ENCODE results near the gene CRYBB1. TPM values are rescaled to one million over a fixed set of nuclear protein-coding genes. Genes with fewer than 3 reads are reported as not detected.

Gene CRYBB1
- total and polyA plus RNA-seq, 2 donors (not counting 1 experiment from before 2014, with no cell fraction given) = 0.18 TPM; not detected in 1

DNA sequence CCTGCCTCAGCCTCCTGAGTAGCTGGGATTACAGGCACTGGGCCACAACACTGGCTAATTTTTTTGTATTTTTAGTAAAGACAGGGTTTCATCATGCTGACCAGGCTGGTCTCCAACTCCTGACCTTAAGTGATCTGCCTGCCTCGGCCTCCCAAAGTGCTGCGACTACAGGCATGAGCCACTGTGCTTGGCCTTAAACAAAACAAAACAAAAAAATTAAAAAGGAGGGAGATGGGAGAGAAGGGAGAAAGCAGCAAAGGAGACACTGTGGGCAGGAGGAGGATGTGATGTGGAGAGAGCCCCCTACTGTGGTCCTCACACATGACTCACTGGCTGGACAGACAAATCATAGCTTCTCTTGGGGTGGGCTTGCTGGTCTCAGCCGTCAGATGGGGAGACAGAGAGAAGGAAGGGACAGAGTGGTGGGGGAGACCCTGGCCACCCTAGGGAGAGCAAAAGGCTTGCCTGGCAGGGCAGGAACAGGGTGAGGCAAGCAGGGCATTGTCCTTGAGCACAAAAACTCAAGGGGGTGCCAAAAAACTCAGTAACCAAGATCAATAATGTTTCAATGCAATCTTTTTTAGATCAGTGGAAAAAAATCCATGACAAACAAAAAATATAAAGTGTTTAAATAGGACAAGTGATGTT is 59.5 kb downstream of the CRYBB1 start:
- Histone ChIP-seq H3K9ac (ENCODE audit: low read length) (no peak overlapping the region), H2AFZ (ENCODE audit: insufficient read depth, low read depth, low read length, poor library complexity, severe bottlenecking) (no peak overlapping the region), H3K79me2 (ENCODE audit: control insufficient read depth, insufficient read depth, low read length) (peaks cover 62% of the 10 kb centered on the region)

DNA sequence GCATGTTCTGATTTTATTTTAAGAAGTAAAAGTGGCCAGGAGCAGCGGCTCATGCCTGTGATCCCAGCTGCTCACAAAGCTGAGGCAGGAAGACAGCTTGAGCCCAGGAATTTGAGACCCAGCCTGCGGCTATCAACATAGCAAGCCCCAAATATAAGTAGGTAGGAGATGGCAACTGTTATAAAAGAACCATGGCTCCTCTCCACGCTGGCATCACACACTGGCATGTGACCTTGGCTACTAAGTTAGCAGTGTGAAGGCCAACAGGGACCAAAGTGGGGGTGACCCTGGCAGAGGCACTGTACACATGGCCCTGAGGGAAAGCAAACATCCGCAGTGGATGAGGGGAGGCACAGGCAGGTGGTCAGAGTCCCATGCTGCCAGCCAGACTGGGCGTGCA is 60.9 kb downstream of the CRYBB1 start:
- CTCF ChIA-PET = no interaction called here
- no peak overlapping the region for H3K9ac ChIP-seq (ENCODE audit: low read length)
- POLR2A ChIA-PET = no interaction called here
- no peak overlapping the region for H3K27ac Mint-ChIP-seq
- no peak overlapping the region for H3K4me2 ChIP-seq (replicated peaks; ENCODE audit: low read depth, low read length, poor library complexity, severe bottlenecking)
- no peaks in the 10 kb centered on the region for H3K9me3 Mint-ChIP-seq (ENCODE audit: insufficient read depth)
- H3K79me2 ChIP-seq (ENCODE audit: control insufficient read depth, insufficient read depth, low read length) = peaks cover 64% of the 10 kb centered on the region
- H3K9me3 ChIP-seq (ENCODE audit: control extremely low read depth in 1 of 3, control insufficient read depth in 2 of 3, insufficient read depth in 1 of 3, low read length in 2 of 3) = no peaks in the 10 kb centered on the region
- H3K27ac ChIP-seq (ENCODE audit: low read length in 2 of 2) = no peak overlapping the region
- intact Hi-C loops (cut with micrococcal nuclease) = no loop called here
- no peak for TF ChIP-seq EZH2 (IDR thresholded peaks at IDR 0.05; ENCODE audit: borderline replicate concordance, insufficient read depth, low read depth, low read length, poor library complexity, severe bottlenecking)
- TF ChIP-seq, protein P1, sequence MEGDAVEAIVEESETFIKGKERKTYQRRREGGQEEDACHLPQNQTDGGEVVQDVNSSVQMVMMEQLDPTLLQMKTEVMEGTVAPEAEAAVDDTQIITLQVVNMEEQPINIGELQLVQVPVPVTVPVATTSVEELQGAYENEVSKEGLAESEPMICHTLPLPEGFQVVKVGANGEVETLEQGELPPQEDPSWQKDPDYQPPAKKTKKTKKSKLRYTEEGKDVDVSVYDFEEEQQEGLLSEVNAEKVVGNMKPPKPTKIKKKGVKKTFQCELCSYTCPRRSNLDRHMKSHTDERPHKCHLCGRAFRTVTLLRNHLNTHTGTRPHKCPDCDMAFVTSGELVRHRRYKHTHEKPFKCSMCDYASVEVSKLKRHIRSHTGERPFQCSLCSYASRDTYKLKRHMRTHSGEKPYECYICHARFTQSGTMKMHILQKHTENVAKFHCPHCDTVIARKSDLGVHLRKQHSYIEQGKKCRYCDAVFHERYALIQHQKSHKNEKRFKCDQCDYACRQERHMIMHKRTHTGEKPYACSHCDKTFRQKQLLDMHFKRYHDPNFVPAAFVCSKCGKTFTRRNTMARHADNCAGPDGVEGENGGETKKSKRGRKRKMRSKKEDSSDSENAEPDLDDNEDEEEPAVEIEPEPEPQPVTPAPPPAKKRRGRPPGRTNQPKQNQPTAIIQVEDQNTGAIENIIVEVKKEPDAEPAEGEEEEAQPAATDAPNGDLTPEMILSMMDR (IDR thresholded peaks at IDR 0.05) = no peak
- no peaks in the 10 kb centered on the region for H3K4me1 ChIP-seq (ENCODE audit: control insufficient read depth in 2 of 2, insufficient read depth in 2 of 2, low read length in 2 of 2)
- no peaks in the 10 kb centered on the region for H3K27me3 ChIP-seq (replicated peaks in 1 of 4; ENCODE audit: control extremely low read depth in 1 of 4, control insufficient read depth in 3 of 4, insufficient read depth in 4 of 4, low read length in 3 of 4)
- no peak overlapping the region for H3K4me3 Mint-ChIP-seq
- ATAC-seq (ENCODE audit: low read depth) (no peak), DNase-seq (no peak)
- H2AFZ ChIP-seq (ENCODE audit: insufficient read depth, low read depth, low read length, poor library complexity, severe bottlenecking) = no peak overlapping the region
- H4K20me1 ChIP-seq (ENCODE audit: control insufficient read depth, insufficient read depth, low read length, poor library complexity, severe bottlenecking) = no peaks in the 10 kb centered on the region
- H3K4me3 ChIP-seq (ENCODE audit: control extremely low read depth in 1 of 5, extremely low read depth in 1 of 5, insufficient read depth in 1 of 5, low read depth in 2 of 5, low read length in 4 of 5) = no peak overlapping the region
- peaks cover 12% of the 10 kb centered on the region for H3K4me1 Mint-ChIP-seq
- H3K36me3 ChIP-seq (replicated peaks in 1 of 2; ENCODE audit: control extremely low read depth in 1 of 2, control insufficient read depth in 1 of 2, extremely low read depth in 1 of 2, insufficient read depth in 2 of 2, low read length in 1 of 2) = peaks cover 1 to 4% of the 10 kb centered on the region in 2 experiments
- WGBS (ENCODE audit: insufficient coverage) = 100% methylated on average over 3 of the region's 5 CpGs
- no peaks in the 10 kb centered on the region for H3K27me3 Mint-ChIP-seq

More for the DNA sequence above, 59.5 kb downstream of the CRYBB1 start:
- ChIA-PET CTCF (no interaction called here), POLR2A (no interaction called here)
- no peaks in the 10 kb centered on the region for H3K4me1 ChIP-seq (ENCODE audit: control insufficient read depth in 2 of 2, insufficient read depth in 2 of 2, low read length in 2 of 2)
- H3K9me3 ChIP-seq (ENCODE audit: control extremely low read depth in 1 of 3, control insufficient read depth in 2 of 3, insufficient read depth in 1 of 3, low read length in 2 of 3) = no peaks in the 10 kb centered on the region
- H3K27ac Mint-ChIP-seq = no peak overlapping the region
- DNase-seq (no peak), ATAC-seq (ENCODE audit: low read depth) (no peak)
- H3K4me3 Mint-ChIP-seq = no peak overlapping the region
- no peak overlapping the region for H3K4me3 ChIP-seq (ENCODE audit: control extremely low read depth in 1 of 5, extremely low read depth in 1 of 5, insufficient read depth in 1 of 5, low read depth in 2 of 5, low read length in 4 of 5)
- H3K4me1 Mint-ChIP-seq = peaks cover 8% of the 10 kb centered on the region
- intact Hi-C loops (cut with micrococcal nuclease) = no loop called here
- WGBS (ENCODE audit: insufficient coverage) = no CpG with 5 or more reads among the region's 3 CpGs
- no peaks in the 10 kb centered on the region for H4K20me1 ChIP-seq (ENCODE audit: control insufficient read depth, insufficient read depth, low read length, poor library complexity, severe bottlenecking)
- TF ChIP-seq EZH2 (IDR thresholded peaks at IDR 0.05; ENCODE audit: borderline replicate concordance, insufficient read depth, low read depth, low read length, poor library complexity, severe bottlenecking) = no peak
- TF ChIP-seq, protein P1 (IDR thresholded peaks at IDR 0.05) = no peak
- H3K27me3 ChIP-seq (replicated peaks in 1 of 4; ENCODE audit: control extremely low read depth in 1 of 4, control insufficient read depth in 3 of 4, insufficient read depth in 4 of 4, low read length in 3 of 4) = no peaks in the 10 kb centered on the region
- H3K36me3 ChIP-seq (replicated peaks in 1 of 2; ENCODE audit: control extremely low read depth in 1 of 2, control insufficient read depth in 1 of 2, extremely low read depth in 1 of 2, insufficient read depth in 2 of 2, low read length in 1 of 2) = peaks cover 1 to 4% of the 10 kb centered on the region in 2 experiments
- H3K9me3 Mint-ChIP-seq (ENCODE audit: insufficient read depth) = no peaks in the 10 kb centered on the region
- H3K27me3 Mint-ChIP-seq = no peaks in the 10 kb centered on the region
- H3K4me2 ChIP-seq (replicated peaks; ENCODE audit: low read depth, low read length, poor library complexity, severe bottlenecking) = no peak overlapping the region
- no peak overlapping the region for H3K27ac ChIP-seq (ENCODE audit: low read length in 2 of 2)
